ENCODE results near the gene PKNOX2.

The PKNOX2 gene

DNA sequence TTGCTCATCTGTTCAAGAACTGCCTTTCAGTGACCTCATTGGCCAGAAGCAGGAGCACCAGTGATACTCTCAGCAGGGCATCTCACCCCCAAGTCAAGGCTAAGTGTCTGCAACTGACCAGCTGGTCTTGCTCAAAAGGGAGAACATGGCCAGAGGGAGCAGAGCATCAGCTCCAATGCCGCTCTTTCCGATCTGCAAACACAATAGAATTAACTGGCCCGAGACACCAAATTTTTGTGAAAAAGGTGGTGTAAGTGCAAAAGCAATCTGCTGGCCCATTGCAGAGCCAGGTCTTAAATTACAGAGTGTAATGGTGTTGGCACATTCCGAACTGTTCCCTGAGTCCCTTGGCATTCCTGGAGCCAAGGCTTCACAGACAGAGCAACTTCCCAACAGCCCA lies 97.0 kb downstream of the PKNOX2 start:
- Histone ChIP-seq H3K9me3 (ENCODE audit: insufficient read depth, low read depth, low read length) (peaks cover 2% of the 10 kb centered on the region), H3K23ac (ENCODE audit: low read length) (no peak overlapping the region), H3K4ac (ENCODE audit: low read depth, low read length) (no peak overlapping the region), H3K27me3 (ENCODE audit: insufficient read depth, low read length) (no peaks in the 10 kb centered on the region), H3K9ac (ENCODE audit: low read length) (no peak overlapping the region), H3K14ac (ENCODE audit: low read length) (peak overlapping the region; percentile 8), H2BK5ac (ENCODE audit: low read depth, low read length, poor library complexity) (no peak overlapping the region), H2BK12ac (ENCODE audit: low read length) (peak overlapping the region; percentile 17), H3K36me3 (ENCODE audit: control insufficient read depth in 1 of 2, insufficient read depth in 2 of 2, low read length in 2 of 2) (no peaks in the 10 kb centered on the region), H4K12ac (ENCODE audit: low read depth, low read length) (no peak overlapping the region), H4K91ac (ENCODE audit: low read depth, low read length) (peak overlapping the region; percentile 68), H3K79me1 (ENCODE audit: low read length) (peaks cover 25% of the 10 kb centered on the region), H3K27ac (ENCODE audit: low read depth, low read length) (no peak overlapping the region), H3K4me1 (ENCODE audit: control insufficient read depth in 1 of 2, insufficient read depth in 2 of 2, low read length in 2 of 2) (peaks cover 27 to 36% of the 10 kb centered on the region in 2 experiments), H3K18ac (ENCODE audit: low read length) (no peak overlapping the region), H4K8ac (ENCODE audit: low read depth, low read length) (no peak overlapping the region), H2AFZ (ENCODE audit: insufficient read depth, low read length, poor library complexity) (no peak overlapping the region), H3K4me2 (ENCODE audit: low read length) (no peak overlapping the region), H2AK5ac (ENCODE audit: low read length) (no peak overlapping the region), H2BK120ac (ENCODE audit: insufficient read depth, low read length, poor library complexity) (no peak overlapping the region), H3K79me2 (ENCODE audit: control insufficient read depth, insufficient read depth, low read length, poor library complexity) (no peaks in the 10 kb centered on the region), H3K4me3 (ENCODE audit: low read depth, low read length) (no peak overlapping the region)
- no CpG with 5 or more reads among the region's 4 CpGs for WGBS (ENCODE audit: extremely low coverage, insufficient coverage, insufficient read length)
- DNase-seq: no peak

DNA sequence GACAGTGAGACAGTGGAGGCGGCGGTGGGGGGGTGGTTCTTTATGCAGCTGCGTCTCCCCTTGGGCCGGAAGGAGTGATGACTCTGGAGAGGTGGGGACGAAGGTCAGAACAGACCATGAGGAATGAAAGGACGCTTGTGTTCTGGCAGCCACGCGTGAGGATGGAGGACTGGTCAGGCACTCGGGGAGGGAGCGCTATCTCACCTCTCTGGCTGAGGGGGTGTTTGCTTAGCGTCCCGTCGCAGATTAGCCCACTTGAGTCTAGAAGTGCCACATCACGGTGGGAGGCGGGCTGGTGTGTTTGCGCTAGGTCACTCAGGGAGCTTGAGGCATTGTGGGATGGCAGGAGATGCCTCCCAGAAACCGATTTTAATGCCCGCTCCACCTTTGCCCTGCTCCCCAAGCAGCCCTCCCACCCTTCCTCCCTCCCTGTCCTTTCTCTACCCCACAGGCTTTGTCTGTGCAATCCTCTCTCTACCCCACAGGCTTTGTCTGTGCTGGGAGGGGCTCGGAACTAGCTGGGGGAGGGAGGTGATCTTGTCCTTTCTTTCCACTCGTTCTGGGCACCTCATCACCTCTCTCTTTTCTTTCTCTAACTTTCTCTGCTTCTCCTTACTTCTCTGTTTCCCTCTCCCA lies 97.8 kb downstream of the PKNOX2 start:
- Histone ChIP-seq H3K36me3 (ENCODE audit: control insufficient read depth in 1 of 2, insufficient read depth in 2 of 2, low read length in 2 of 2) (no peaks in the 10 kb centered on the region), H2BK12ac (ENCODE audit: low read length) (peak overlapping the region; percentile 29), H2BK120ac (ENCODE audit: insufficient read depth, low read length, poor library complexity) (peak overlapping the region; percentile 57), H3K14ac (ENCODE audit: low read length) (peak overlapping the region; percentile 6), H4K12ac (ENCODE audit: low read depth, low read length) (no peak overlapping the region), H3K9ac (ENCODE audit: low read length) (no peak overlapping the region), H3K9me3 (ENCODE audit: insufficient read depth, low read depth, low read length) (peaks cover 2% of the 10 kb centered on the region), H3K18ac (ENCODE audit: low read length) (peak overlapping the region; percentile 4), H3K27ac (ENCODE audit: low read depth, low read length) (peak overlapping the region; percentile 82), H3K4me2 (ENCODE audit: low read length) (peak overlapping the region; percentile 53), H2BK5ac (ENCODE audit: low read depth, low read length, poor library complexity) (peak overlapping the region; percentile 0), H3K23ac (ENCODE audit: low read length) (no peak overlapping the region), H3K4me3 (ENCODE audit: low read depth, low read length) (no peak overlapping the region), H2AFZ (ENCODE audit: insufficient read depth, low read length, poor library complexity) (no peak overlapping the region), H3K79me2 (ENCODE audit: control insufficient read depth, insufficient read depth, low read length, poor library complexity) (no peaks in the 10 kb centered on the region), H3K4ac (ENCODE audit: low read depth, low read length) (no peak overlapping the region), H3K79me1 (ENCODE audit: low read length) (peaks cover 25% of the 10 kb centered on the region), H4K91ac (ENCODE audit: low read depth, low read length) (peak overlapping the region; percentile 68), H3K4me1 (ENCODE audit: control insufficient read depth in 1 of 2, insufficient read depth in 2 of 2, low read length in 2 of 2) (peaks cover 27 to 33% of the 10 kb centered on the region in 2 experiments), H4K8ac (ENCODE audit: low read depth, low read length) (peak overlapping the region; percentile 1), H3K27me3 (ENCODE audit: insufficient read depth, low read length) (no peaks in the 10 kb centered on the region), H2AK5ac (ENCODE audit: low read length) (peak overlapping the region; percentile 14)
- DNase-seq: no peak
- no CpG with 5 or more reads among the region's 20 CpGs for WGBS (ENCODE audit: extremely low coverage, insufficient coverage, insufficient read length)

DNA sequence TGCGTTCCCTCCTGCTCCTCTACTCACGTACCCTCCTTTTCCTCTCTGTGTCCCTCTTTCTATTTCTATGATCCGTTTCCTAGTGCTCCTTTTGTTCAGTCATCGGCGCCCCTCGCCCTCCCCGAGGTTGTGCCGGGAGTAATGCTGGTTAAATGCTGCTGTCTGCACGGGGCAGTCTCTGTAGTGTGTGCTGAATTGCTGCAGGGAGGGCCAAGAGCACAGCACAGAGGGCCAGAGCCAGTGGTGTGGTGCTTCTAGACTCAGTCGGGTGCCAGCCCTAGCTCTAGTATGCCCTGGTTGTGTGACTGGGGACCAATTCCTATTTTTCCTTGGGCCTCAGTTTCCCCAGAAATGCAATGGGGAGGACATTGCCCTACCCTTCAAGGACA lies 98.3 kb downstream of the PKNOX2 start:
- Histone ChIP-seq H2BK120ac (ENCODE audit: insufficient read depth, low read length, poor library complexity) (peak overlapping the region; percentile 57), H3K9ac (ENCODE audit: low read length) (no peak overlapping the region), H3K4ac (ENCODE audit: low read depth, low read length) (no peak overlapping the region), H4K12ac (ENCODE audit: low read depth, low read length) (no peak overlapping the region), H3K79me1 (ENCODE audit: low read length) (peaks cover 25% of the 10 kb centered on the region), H3K27ac (ENCODE audit: low read depth, low read length) (peak overlapping the region; percentile 82), H4K8ac (ENCODE audit: low read depth, low read length) (peak overlapping the region; percentile 30), H2BK5ac (ENCODE audit: low read depth, low read length, poor library complexity) (peak overlapping the region; percentile 6), H3K27me3 (ENCODE audit: insufficient read depth, low read length) (no peaks in the 10 kb centered on the region), H2AFZ (ENCODE audit: insufficient read depth, low read length, poor library complexity) (peak overlapping the region; percentile 18), H4K91ac (ENCODE audit: low read depth, low read length) (peak overlapping the region; percentile 68), H3K36me3 (ENCODE audit: control insufficient read depth in 1 of 2, insufficient read depth in 2 of 2, low read length in 2 of 2) (no peaks in the 10 kb centered on the region), H2AK5ac (ENCODE audit: low read length) (peak overlapping the region; percentile 4), H2BK12ac (ENCODE audit: low read length) (peak overlapping the region; percentile 10), H3K23ac (ENCODE audit: low read length) (no peak overlapping the region), H3K4me2 (ENCODE audit: low read length) (peak overlapping the region; percentile 53), H3K14ac (ENCODE audit: low read length) (peak overlapping the region; percentile 6), H3K9me3 (ENCODE audit: insufficient read depth, low read depth, low read length) (peaks cover 2% of the 10 kb centered on the region), H3K4me1 (ENCODE audit: control insufficient read depth in 1 of 2, insufficient read depth in 2 of 2, low read length in 2 of 2) (peaks cover 27 to 33% of the 10 kb centered on the region in 2 experiments), H3K4me3 (ENCODE audit: low read depth, low read length) (no peak overlapping the region), H3K79me2 (ENCODE audit: control insufficient read depth, insufficient read depth, low read length, poor library complexity) (no peaks in the 10 kb centered on the region), H3K18ac (ENCODE audit: low read length) (peak overlapping the region; percentile 6)
- WGBS (ENCODE audit: extremely low coverage, insufficient coverage, insufficient read length): no CpG with 5 or more reads among the region's 10 CpGs
- DNase-seq: no peak

DNA sequence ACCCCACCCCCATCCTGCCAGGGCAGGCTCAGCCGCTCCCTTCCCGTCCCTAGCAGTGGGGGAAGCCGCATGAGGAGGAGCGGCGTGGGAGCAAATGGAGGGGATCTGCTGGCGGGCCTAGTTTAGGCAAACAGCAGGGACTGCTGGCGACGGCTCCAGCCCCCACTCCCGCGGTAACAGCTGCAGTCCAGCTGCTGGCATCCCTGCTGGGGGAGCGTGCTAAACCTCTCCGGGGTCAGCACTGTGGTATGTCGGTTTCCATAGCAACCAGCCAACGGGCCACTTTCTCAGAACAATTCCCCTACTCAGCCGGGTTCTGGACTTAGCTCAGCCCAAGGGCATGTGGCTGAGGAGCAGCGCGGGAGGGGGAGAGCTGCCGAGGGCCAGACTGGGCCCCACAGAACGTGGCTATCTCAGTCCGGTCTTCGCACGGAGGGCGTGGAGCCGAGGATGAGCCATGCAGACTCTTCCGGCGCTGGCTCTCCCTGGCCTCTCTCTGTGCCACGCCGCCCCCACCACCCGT lies 98.8 kb downstream of the PKNOX2 start:
- H3K14ac ChIP-seq (ENCODE audit: low read length): peak overlapping the region; percentile 60
- no peak overlapping the region for H4K12ac ChIP-seq (ENCODE audit: low read depth, low read length)
- H4K8ac ChIP-seq (ENCODE audit: low read depth, low read length): peak overlapping the region; percentile 30
- peak overlapping the region; percentile 69 for H2BK120ac ChIP-seq (ENCODE audit: insufficient read depth, low read length, poor library complexity)
- H3K79me2 ChIP-seq (ENCODE audit: control insufficient read depth, insufficient read depth, low read length, poor library complexity): no peaks in the 10 kb centered on the region
- H3K27me3 ChIP-seq (ENCODE audit: insufficient read depth, low read length): no peaks in the 10 kb centered on the region
- peak; percentile 27 to 31 for DNase-seq
- WGBS (ENCODE audit: extremely low coverage, insufficient coverage, insufficient read length): no CpG with 5 or more reads among the region's 29 CpGs
- peaks cover 27 to 33% of the 10 kb centered on the region in 2 experiments for H3K4me1 ChIP-seq (ENCODE audit: control insufficient read depth in 1 of 2, insufficient read depth in 2 of 2, low read length in 2 of 2)
- H4K91ac ChIP-seq (ENCODE audit: low read depth, low read length): peak overlapping the region; percentile 84
- H3K9ac ChIP-seq (ENCODE audit: low read length): no peak overlapping the region
- H3K4ac ChIP-seq (ENCODE audit: low read depth, low read length): peak overlapping the region; percentile 4
- no peak overlapping the region for H2AFZ ChIP-seq (ENCODE audit: insufficient read depth, low read length, poor library complexity)
- H3K79me1 ChIP-seq (ENCODE audit: low read length): peaks cover 25% of the 10 kb centered on the region
- H3K4me3 ChIP-seq (ENCODE audit: low read depth, low read length): no peak overlapping the region
- H3K4me2 ChIP-seq (ENCODE audit: low read length): peak overlapping the region; percentile 53
- no peak overlapping the region for H2AK5ac ChIP-seq (ENCODE audit: low read length)
- H2BK12ac ChIP-seq (ENCODE audit: low read length): peak overlapping the region; percentile 90
- peak overlapping the region; percentile 37 for H3K18ac ChIP-seq (ENCODE audit: low read length)
- no peaks in the 10 kb centered on the region for H3K36me3 ChIP-seq (ENCODE audit: control insufficient read depth in 1 of 2, insufficient read depth in 2 of 2, low read length in 2 of 2)
- H2BK5ac ChIP-seq (ENCODE audit: low read depth, low read length, poor library complexity): peak overlapping the region; percentile 65
- peaks cover 2% of the 10 kb centered on the region for H3K9me3 ChIP-seq (ENCODE audit: insufficient read depth, low read depth, low read length)
- H3K27ac ChIP-seq (ENCODE audit: low read depth, low read length): peak overlapping the region; percentile 82
- H3K23ac ChIP-seq (ENCODE audit: low read length): no peak overlapping the region
